H1 (cell line): ENCODE data around the gene USB1. TPM values are rescaled to one million over a fixed set of nuclear protein-coding genes. Genes with fewer than 3 reads are reported as not detected.

Source experiments
- SP2 ChIP-seq: IDR thresholded peaks from 2 replicates; pipeline ENCODE4 v1.6.1; 2012; ENCODE audit warnings: mild to moderate bottlenecking, low read length, inconsistent platforms
- polyA plus RNA-seq, 7 experiments: library from polyadenylated mRNA; depleted of rRNA in 3 of 7; stranded (reverse) in 5 of 7; unstranded in 2 of 7; fragments of >200 nt in 5 of 7; fragments of 200-250 nt in 2 of 7; gene quantifications; 1 replicate in 5 of 7; 2 replicates in 1 of 7; 4 replicates in 1 of 7; pipeline versions ENCODE4 v1.2.1 to v1.2.3, GENCODE V29; 2011 to 2013; ENCODE audit warnings: missing spikeins in 2 of 7, mixed read lengths in 2 of 7
- total RNA-seq: library from RNA; stranded (reverse); fragmentation: NEBNext Ultra II Directional; extraction: Animal tissue kit (Norgen Biotek cat#: 25700); gene quantifications from 2 replicates; pipeline ENCODE4 v1.2.1, GENCODE V29; 2021

The USB1 gene
- total and polyA plus RNA-seq, 2 of the 8 experiments (the other 6 are each of a cell fraction or from before 2014, with no cell fraction given): 65.4 to 75.9 TPM

DNA sequence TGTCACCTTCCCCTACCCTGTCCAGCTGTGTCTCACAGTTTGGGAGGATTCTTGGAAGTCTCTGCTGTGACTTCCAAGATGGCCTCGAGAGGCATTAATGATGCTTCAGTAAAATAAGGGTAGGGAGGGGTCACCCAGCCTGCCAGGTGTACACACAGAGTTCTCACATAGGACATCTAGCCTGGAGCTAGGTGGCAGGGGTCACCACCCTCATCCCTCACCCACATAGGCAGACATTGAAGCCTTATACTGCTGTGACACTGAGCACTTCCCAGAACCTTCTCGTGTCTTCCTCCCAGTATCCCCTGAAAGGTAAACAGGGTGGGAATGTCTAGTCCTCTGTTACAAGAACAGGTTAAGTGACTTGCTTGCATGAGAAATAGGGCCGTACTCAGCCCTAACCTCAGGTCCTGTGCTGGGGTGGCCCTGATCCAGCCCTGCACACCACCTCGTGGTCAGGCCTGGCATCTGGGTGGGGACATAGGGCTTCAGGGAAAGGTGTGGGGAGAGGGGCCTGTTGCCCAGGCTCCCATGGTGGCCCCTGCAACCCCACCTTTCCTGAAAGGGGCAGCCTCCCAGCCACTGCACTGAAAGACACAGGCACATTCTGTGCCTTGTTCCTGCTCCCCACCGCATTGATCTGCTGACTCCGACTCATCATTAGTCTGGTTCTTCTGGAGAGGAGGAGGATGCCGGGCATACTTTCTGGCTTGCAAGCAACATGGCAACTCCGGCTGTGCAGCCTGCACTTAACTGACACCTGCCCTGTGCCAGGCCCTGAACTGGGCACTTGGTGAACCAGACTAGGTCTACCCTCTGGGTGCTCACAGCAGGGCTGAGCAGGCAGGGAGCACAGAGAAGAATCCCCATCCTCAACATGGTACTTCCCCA, 20.7 kb downstream of the USB1 start (continued):
- no peak for TF ChIP-seq SP2
